Suppressor macrophage treated with lipopolysaccharide for 1 hour (primary cell): Measurements from ENCODE around the gene ZNF668.
A peak's percentile ranks its signal among the peaks of the same experiment; 100 is the strongest.
"Not testable (repeated sequence)": the region's sequence is repeated elsewhere in the genome, so short reads cannot be mapped to it uniquely, and the experiment has no call there.

Experiments used
- DNase-seq, 3 donors: peaks; one replicate each; pipeline ENCODE4 v3.0.0-alpha.2; 2020 to 2022

Gene ZNF668

DNA sequence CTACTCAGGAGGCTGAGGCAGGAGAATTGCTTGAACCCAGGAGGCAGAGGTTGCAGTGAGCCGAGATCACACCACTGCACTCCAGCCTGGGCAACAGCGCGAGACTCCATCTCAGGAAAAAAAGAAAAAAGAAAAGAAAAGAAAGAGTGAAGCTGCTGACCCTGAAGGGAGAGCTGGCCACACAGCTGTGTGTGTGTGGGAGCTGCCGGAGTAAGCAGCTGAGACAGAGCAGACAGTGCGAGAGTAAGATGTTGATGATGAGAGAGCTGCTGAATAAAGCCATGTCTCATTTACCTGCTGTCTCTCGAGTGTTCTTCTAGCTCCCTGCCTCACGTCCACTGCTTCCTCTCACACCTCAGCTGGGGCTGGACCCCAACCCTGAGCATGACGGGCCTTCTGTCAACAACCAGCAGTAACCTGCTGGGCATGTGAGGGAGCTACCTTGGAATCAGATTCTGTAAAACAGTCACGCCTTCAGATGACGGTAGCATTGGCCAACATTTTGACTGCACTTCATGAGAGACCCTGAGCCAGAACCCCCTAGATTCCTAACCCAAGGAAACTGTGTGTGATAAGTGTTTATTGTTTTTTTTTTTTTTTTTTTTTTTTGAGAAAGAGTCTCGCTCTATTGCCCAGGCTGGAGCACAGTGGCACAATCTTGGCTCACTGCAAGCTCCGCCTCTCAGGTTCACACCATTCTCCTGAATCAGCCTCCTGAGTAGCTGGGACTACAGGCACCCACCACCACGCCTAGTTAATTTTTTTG is 27.0 kb upstream of the ZNF668 start:
- not testable (repeated sequence) for DNase-seq

- DNase-seq: no peak
Measured at GRCh38 chr16:31099860-31100638, 26.0 kb upstream of the ZNF668 start.

DNA sequence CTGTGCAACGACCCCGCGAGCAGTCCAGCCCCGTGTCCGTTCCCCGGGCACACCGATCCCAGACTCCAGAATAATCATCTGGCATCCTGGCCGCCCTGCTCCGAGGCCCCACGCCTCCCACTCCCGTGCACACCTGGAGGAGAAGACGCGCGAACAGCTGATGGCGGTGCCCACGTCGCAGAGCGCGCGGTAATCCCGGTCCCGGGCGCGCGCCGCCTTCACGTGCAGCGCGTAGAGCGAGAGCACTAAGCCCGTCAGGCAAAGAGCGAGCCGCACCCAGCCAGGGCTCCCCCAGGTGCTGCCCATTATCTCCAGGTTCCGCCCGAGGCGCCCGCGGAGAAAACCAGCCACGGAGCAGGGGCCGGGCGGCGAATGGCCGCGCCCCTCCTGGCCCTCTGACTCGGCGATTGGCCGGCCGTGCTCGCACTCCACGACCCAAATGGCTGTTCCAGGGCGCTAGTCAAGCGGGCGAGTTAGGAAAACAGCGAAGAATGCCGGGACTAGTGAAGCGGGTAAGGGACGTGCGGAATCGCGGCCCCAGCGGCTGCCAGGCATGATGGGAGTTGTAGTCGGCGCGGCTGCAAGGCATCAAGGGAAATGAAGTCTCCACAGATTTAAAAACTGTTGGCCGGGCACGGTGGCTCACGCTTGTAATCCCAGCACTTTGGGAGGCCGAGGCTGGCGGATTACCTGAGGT is 20.5 kb upstream of the ZNF668 start, which contains the start of gene VKORC1:
TSS of gene VKORC1 (minus strand) at position 374 of the 697 bp plus-strand sequence. CDS start at position 306, 68 bp downstream.
- DNase-seq: peak; percentile 97 to 99 (median 99)

DNA sequence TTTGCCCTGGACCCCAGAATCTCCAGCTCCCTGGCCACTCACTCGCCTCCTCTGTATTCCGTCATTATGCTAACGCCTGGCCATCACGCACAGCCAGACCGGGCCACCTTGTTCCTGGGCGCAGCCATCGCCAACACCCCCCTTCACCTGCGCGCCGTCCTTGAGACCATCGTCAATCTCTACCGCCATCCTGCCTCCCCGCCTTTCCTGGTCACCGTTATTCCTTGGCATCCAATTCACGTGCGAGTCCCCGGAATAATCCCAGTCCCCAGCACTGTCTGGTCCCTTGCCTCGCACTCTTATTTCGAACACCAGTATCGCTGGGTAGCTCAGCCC is 20.0 kb upstream of the ZNF668 start:
- peak in 1 of 3 donors; percentile 38 for DNase-seq

DNA sequence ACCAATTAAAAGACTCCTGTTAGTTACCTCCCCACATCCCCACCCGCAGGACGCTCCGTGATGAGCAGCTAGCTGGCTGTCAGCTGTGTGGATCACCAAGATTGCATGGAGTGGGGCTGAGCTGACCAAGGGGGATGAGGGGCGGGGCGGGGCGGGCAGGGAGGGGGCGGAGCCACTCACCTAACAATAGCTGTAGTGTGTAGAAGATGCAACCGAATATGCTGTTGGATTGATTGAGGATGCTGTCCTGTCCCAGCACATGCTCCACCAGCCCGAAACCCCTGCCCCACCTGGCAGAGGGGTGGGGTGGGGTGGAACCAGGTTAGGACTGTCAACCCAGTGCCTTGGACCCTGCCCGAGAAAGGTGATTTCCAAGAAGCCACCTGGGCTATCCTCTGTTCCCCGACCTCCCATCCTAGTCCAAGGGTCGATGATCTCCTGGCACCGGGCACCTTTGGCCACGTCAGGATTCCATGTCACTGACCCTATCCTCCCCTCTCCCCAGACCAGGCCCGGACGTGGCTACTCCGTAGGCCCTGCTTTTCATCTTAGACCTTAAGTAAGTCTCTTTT is 19.2 kb upstream of the ZNF668 start:
- DNase-seq: peak in 1 of 3 donors; percentile 27

DNA sequence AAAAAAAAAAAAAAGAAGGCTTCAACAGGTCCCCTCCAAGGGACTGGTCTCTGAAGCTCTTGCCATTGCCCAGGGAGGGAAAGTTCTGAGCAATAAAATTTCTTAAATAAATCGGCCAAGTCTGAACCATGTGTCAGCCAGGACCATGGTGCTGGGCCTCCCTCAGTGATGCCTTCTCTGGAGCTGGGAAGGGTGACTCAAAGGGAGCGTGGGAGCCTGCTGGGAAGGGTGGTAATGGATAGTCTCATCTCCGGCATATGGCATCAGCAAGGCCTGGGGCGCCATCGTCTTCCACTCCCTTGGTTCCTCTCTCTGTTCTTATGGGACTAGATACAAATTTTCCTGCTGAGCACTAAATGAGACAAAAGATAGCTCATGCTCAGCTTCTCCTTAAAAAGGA is 18.3 kb upstream of the ZNF668 start:
- no peak for DNase-seq

- DNase-seq: no peak
Measured at GRCh38 chr16:31090540-31090939, 16.5 kb upstream of the ZNF668 start.

DNA sequence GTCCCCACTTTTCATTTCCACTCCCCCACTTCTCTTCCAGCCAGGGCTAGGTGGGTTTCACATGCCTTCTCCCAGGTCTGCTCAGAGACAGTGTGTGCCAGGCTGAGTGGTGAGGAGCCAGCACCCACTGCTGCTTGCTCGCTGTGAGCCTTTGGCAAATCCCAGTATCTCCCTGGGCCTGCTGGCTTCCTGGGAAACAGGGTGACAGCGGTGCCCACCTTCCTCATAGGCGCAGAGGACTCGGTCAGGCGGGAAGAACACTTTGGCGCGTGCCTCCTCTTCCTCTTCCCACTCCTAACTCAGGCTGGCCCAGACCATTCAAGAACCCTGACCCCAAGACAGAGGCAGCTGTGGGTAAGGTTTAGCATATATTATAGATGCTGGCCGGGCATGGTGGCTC is 15.2 kb upstream of the ZNF668 start:
- no peak for DNase-seq

- no peak for DNase-seq
Measured at GRCh38 chr16:31088459-31089183, 14.6 kb upstream of the ZNF668 start, which contains the start of gene PRSS53. TSS of gene PRSS53 (minus strand) at chr16:31088943. CDS start at chr16:31088809, 134 bp downstream.

- no peak for DNase-seq
Measured at GRCh38 chr16:31087971-31088370, 13.9 kb upstream of the ZNF668 start.

DNA sequence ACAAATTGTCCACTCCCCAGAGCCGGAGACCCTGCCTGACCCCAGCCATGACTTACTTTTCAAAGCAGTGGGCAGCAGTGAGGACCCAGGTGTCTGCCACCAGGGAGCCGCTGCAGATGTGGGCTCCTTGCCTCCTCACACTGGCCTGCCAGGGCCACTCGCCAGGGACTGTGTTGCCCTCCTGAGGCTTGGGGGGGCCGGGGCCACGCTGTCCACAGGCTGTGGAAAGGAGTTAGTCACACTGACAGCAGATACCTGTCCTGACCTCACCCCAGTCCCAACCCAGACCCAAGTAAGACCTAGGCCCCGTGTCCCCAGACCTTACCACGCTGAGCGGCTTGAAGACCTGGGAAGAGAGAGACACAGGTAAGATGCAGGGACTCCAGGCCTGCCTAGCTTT is 13.4 kb upstream of the ZNF668 start:
- DNase-seq: no peak

DNA sequence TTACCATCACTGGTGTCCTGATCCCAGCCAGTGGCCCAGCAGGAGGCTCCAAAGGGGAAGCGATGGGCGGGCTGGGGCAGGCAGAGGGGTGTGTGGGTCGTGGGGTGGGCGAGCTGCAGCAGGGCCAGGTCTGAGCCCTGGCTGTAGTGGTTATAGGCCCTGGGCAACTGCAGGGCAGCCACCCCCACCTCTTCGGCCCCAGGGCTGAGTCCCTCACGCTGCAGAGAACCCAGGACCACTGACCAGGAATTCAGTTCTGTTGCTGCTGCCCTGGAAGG is 12.5 kb upstream of the ZNF668 start:
- no peak for DNase-seq

DNA sequence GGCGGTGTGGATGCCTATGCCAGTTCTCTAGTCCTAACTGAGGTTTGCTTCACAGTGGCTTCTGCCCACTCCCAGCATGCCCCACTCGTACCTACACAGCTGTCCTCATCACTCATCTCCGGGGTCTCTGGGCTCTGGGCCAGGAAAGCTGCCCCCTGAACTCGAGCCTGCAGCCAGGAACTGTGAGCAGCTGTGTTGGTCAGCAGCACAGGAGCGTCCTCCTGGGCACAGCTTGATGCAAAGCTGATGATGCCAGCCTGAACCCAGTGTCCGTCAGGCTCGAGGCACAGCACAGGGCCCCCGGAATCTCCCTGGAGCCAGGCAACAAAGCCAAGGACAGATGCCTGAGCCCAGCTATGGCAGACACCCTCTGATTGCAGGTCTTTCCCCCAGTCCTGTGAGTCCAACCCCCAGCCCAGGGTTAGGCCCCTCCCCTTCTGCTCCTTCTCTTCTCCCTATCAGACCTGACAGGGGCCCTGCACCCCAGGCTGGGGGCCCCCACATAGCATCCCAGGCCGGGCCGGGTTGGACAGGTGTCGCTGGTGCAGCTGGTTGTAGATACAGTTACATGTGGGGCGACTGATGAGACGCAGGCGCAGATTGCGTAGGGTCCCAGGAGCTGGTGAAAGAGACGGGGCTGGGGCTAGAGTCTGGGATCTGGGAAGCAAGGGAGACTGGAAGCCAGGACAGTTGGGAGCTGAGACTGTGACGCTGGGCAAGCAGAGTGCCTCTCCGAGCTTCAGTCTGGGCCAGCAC is 12.0 kb upstream of the ZNF668 start:
- no peak for DNase-seq

DNA sequence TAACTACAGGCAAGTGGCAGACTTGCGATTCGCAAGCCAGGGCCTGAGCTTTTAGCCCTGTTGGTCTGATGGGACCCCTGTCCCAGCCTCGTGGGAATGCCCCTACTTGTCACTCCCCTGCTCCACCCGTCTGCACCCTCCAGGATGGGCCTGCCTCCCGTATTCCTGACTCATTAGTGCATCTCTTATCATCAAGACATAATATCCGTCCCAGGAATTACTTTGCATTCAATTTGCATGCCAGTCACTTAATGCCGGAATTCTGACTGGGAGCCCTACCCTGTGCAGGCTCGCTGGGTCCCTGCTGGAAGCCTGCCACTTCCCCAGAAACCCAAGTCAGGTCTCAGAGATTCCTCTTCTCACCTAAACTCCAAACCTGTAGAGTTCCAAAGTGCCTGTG is 11.4 kb upstream of the ZNF668 start:
- no peak for DNase-seq

GRCh38 chr16:31084584-31085302 is 10.7 kb upstream of the ZNF668 start:
- DNase-seq: no peak

GRCh38 chr16:31083981-31084380 is 9.9 kb upstream of the ZNF668 start:
- DNase-seq: no peak

GRCh38 chr16:31083556-31083955 is 9.5 kb upstream of the ZNF668 start:
- DNase-seq: no peak

- DNase-seq: no peak
Measured at GRCh38 chr16:31083081-31083480, 9.0 kb upstream of the ZNF668 start.

- DNase-seq: no peak
Measured at GRCh38 chr16:31082368-31083045, 8.5 kb upstream of the ZNF668 start.
